Astrocyte of the hippocampus (primary cell): ENCODE data around the gene AHDC1.
A peak's percentile ranks its signal among the peaks of the same experiment; 100 is the strongest.
"Not testable (repeated sequence)": the region's sequence is repeated elsewhere in the genome, so short reads cannot be mapped to it uniquely, and the experiment has no call there.

Experiments
- DNase-seq: peaks from one replicate; pipeline ENCODE4 v3.0.0; 2011; ENCODE audit warnings: low read depth, low spot score

AHDC1 gene

DNA sequence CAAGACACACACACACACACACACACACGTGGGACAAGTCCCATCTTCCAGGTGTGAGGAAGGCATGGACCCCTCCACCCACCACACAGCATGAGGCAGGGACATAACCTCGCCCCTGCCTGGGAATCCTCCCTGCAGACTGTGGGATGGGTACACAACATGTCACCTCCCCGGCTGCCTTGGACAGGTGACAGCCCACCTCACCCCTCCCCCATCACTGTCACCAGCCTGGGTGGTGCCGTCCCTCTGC lies 40.7 kb downstream of the AHDC1 start:
- no peak for DNase-seq

GRCh38 chr1:27562534-27563340 lies 41.2 kb downstream of the AHDC1 start:
- DNase-seq, result peak; percentile 4

DNA sequence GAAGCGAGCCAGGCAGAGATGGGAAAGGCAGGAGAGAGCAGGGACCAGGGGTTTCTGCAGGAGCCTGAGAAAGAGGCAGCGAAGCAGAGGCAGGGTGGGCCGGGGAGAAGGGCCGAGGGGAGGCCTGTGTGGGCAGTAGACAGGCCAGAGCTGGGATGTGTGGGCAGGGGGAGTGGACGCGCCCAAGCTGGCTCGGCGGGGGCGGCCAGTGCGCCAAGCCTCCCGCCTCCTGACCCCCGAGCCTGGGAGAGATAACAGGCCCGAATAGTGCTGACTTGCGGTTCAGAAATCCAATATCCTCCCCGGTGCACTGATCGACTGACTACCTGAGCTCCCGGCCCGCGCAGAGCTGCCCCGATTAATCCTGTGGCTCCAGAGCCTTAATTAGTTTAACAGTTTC lies 41.9 kb downstream of the AHDC1 start:
- DNase-seq, result no peak

DNA sequence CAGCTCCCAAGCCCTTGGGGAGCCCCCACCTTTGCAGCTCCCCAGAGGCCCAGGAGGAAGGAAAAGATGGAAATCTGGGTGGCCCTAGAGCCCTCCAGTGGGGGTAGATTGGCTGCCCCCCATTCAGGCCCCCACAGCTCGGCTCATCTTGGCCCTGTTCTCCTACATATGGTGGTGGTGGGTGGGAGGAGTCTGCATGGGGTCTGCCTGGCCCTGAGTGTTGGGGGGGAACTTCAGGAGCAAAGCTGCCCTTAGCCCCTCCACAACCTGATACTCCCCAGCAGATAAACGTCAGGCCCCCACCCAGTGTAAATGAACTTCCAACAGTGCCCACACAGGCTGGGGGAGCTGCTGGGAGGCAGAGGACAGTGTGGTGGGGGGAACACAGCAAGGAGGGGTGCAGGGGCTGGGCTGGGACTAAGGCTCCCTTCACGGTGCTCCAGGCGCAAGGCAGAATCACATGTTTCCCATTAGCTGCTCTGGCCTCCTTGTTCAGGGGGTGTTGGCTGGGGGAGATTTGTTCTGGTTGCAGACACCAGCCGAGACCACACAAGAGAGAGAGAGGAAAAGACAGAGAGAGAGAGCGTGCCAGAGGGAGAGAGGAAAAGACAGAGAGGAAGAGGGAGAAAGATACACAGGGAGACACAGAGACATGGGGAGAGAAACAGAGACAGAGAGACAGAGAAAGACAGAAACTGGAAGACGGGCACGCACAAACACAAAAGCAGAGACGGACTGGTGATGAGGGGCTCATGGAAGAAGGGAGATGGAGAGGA lies 42.6 kb downstream of the AHDC1 start:
- peak; percentile 38 for DNase-seq

- DNase-seq, result no peak
These were observed 43.4 kb downstream of the AHDC1 start for GRCh38 chr1:27560268-27561123.

GRCh38 chr1:27559466-27560030 lies 44.4 kb downstream of the AHDC1 start:
- no peak for DNase-seq

DNA sequence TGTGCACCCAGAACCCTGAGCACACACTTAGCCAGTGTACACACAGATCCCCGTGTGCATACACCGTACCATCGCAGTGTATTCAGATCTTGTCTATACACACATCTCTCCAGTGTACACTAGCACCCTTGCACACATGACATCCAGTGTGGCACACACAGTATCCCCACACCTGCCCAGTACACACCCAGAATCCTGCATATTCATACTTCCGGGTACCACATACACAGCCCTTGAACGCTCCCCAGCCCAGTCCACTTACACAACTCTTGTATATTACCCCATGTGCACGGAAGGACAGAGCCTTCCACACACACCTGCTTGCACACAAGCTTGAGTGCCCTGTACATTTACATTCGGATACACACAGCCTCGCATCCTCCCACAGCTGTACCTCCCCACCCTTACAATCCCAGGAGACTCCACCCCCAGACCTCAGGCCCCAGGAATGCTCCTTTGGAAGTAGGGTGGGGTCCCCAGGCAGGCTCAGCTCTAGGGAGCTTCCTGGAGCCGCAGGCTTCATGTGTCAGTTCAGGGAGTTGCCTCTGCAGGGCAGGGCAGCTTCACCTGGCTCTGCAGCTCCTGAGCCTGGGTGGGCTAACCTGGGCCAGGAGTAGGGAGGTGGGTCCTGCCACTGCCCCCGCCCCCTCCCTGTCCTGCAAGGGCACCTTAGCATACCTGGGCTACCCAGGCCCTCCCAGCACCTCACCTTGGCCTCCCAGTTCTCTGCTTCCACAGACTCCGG lies 46.2 kb downstream of the AHDC1 start:
- no peak for DNase-seq

- DNase-seq, result peak; percentile 94
These were observed 47.0 kb downstream of the AHDC1 start for GRCh38 chr1:27556781-27557595.

DNA sequence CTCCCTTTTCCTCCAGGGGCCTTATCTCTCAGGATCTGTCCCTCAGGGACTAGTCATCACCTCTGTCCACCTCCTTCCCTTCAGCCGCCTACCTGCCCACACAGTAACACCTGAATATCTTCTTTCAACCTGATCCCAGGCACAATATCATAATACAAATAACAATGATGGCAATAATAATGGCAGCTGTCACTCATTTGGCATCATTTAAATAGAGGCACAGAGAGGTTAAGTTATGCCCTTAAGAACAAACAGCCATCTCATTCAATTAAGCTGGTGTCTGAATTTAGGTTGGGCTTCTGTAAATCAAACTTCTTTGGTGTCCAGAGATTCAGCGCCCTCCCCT lies 47.5 kb downstream of the AHDC1 start:
- no peak for DNase-seq

GRCh38 chr1:27555700-27556424 lies 48.1 kb downstream of the AHDC1 start:
- no peak for DNase-seq

DNA sequence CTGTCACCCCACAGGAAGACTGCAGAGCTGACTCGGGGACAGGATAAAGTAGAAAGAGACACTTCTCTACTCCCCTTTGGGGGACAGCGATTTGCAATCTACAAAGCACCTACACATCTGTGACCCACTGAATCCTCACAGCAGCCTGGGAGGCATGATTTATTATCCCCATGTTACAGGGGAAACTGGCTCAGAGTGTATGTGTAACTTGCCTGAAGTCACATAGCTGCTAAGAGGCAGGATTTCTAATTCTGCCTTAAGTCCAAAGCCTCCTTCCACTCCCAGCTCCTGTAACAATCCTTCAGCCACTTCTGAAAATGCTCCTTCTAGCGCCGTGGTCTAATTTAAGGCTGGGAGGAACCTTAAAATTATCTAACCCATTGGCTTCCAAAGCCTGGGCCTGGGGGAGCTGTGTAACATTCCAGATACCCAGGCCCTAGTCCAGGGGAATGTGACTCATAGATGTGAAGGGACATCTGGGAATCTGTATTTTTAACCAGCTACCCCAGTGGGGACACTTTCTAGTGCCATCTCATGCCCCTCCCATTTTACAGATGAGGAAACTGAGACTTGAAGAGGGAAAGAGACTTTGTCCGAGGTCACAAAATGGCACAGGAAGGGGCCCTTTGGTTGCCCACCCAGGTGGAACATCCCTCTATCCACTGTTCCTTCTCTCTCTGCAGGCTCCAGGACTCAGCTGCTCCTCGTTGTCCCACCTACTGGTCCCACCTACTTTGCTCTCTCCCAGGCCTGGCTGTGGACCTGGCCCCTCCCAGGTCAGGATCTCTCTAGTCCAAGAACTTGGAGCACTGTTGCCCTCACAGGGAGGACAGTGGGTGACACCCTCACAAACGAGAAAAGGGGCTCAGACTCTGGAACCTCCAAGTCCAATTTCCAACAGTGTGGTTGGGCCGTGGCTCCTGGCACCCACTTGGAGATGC lies 48.9 kb downstream of the AHDC1 start:
- DNase-seq, result no peak

DNA sequence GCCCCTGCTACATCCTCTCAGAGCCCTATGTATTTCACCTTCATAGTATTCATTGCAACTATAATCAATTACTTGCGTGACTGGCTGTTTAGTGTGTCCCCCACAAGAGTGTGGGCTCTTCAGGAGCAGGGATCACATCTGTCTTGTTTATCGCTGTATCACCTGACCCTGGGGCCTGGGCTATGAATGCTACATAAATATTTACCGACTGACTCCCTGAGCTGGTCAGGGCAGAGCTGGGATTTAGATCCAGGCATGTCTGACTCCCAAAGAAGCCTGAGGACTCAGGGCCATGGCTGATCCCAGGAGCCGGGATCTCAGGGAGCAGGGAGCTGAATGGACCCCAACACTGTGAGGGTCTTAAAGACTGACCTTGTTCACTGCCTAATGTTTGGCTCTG lies 49.7 kb downstream of the AHDC1 start:
- DNase-seq, result no peak

- not testable (repeated sequence) for DNase-seq
These were observed 50.1 kb downstream of the AHDC1 start for GRCh38 chr1:27553823-27554222.

GRCh38 chr1:27552911-27553420 lies 51.0 kb downstream of the AHDC1 start:
- DNase-seq, result no peak

DNA sequence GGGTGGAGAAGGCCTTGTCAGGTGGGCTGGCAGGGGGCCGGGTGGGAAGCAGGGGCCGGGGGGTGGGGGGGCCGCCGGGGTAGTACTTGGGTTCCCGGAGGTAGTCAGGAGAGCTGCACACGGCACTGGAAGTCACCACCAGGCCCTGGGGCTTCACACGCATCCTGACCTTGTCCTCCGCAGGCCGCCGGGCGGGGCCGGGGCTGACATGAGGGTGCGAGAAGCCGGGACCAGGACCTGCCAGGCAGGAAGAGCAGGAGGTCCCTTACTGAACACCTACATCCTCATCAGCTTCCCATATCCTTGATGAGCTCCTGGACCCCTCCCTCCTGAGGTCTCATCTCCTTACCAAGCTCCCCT lies 52.0 kb downstream of the AHDC1 start:
- no peak for DNase-seq

- DNase-seq, result no peak
These were observed 52.6 kb downstream of the AHDC1 start for GRCh38 chr1:27551170-27551952.

- no peak for DNase-seq
These were observed 53.3 kb downstream of the AHDC1 start for GRCh38 chr1:27550510-27551169.
